CD4-positive, alpha-beta T cell (primary cell): ENCODE measurements around the gene ROBO2. TPM values are rescaled to one million over a fixed set of nuclear protein-coding genes. Genes with fewer than 3 reads are reported as not detected.

Experiments
- ATAC-seq: fragments of 200-7000 bp; cut with Tn5 transposase; one replicate; pipeline ENCODE4 v1.10.0; 2022; ENCODE audit warnings: mild to moderate bottlenecking; ENCODE audit not compliant: poor library complexity
- CTCF ChIA-PET: fragments of 350-600 bp; sonication (Branson Sonifier 250); formaldehyde crosslinking; loops from one replicate; lab custom pipeline; 2021; ENCODE audit warnings: antibody characterized with exemption, inconsistent platforms; lab: Charles Lee
- POLR2A ChIA-PET: fragments of 350-600 bp; sonication (Branson Sonifier 250); formaldehyde crosslinking; loops from one replicate; lab custom pipeline; 2021; ENCODE audit warnings: antibody characterized with exemption, inconsistent platforms; lab: Charles Lee
- DNase-seq, 14 experiments: peaks; one replicate each; pipeline ENCODE4 v3.0.0-alpha.2; 2013 to 2020; ENCODE audit warnings: mixed read lengths in 2 of 14
- H3K27ac ChIP-seq, 2 donors: one replicate each; pipeline versions ENCODE4 v1.5.1 to v1.7.0; 2013; ENCODE audit warnings: low read length in 2 of 2, low read depth in 1 of 2, mild to moderate bottlenecking in 1 of 2
- H3K27me3 ChIP-seq, 2 experiments: 1 replicate in 1 of 2; 2 replicates in 1 of 2; pipeline versions ENCODE4 v1.6.1 to v1.7.0; 2013; ENCODE audit warnings: low read length in 2 of 2, control low read depth in 1 of 2, mild to moderate bottlenecking in 1 of 2, moderate library complexity in 1 of 2; ENCODE audit not compliant: insufficient read depth in 2 of 2, control insufficient read depth in 1 of 2
- H3K36me3 ChIP-seq: one replicate; pipeline ENCODE4 v1.6.1; 2013; ENCODE audit warnings: low read length, control low read depth; ENCODE audit not compliant: insufficient read depth
- H3K4me1 ChIP-seq: one replicate; pipeline ENCODE4 v1.6.1; 2013; ENCODE audit warnings: low read length, control low read depth; ENCODE audit not compliant: insufficient read depth
- H3K4me3 ChIP-seq: one replicate; pipeline ENCODE4 v1.5.1; 2013; ENCODE audit warnings: mild to moderate bottlenecking, low read length, moderate library complexity
- H3K9me3 ChIP-seq, 2 experiments: 1 replicate in 1 of 2; 2 replicates in 1 of 2; pipeline versions ENCODE4 v1.6.1 to v1.7.0; 2013; ENCODE audit warnings: low read length in 2 of 2, mild to moderate bottlenecking in 2 of 2, control low read depth in 1 of 2, moderate library complexity in 1 of 2; ENCODE audit not compliant: control insufficient read depth in 1 of 2, insufficient read depth in 1 of 2
- H3K27ac Mint-ChIP-seq: one replicate; pipeline ENCODE4 v1.8.0; 2020; ENCODE audit warnings: mixed read lengths
- H3K27me3 Mint-ChIP-seq: one replicate; pipeline ENCODE4 v1.8.0; 2021; ENCODE audit warnings: mixed read lengths
- H3K36me3 Mint-ChIP-seq: one replicate; pipeline ENCODE4 v1.8.0; 2021; ENCODE audit warnings: low read depth, mixed read lengths
- H3K4me1 Mint-ChIP-seq: one replicate; pipeline ENCODE4 v1.8.0; 2021; ENCODE audit warnings: low read depth, mixed read lengths
- H3K4me3 Mint-ChIP-seq: one replicate; pipeline ENCODE4 v1.8.0; 2020; ENCODE audit warnings: mild to moderate bottlenecking, mixed read lengths
- H3K9me3 Mint-ChIP-seq: one replicate; pipeline ENCODE4 v1.8.0; 2020; ENCODE audit warnings: mixed read lengths
- CTCF ChIP-seq: fragments of 200-600 bp; IDR thresholded peaks from one replicate; pipeline ENCODE4 v1.8.0; 2022; ENCODE audit warnings: antibody characterized with exemption, mild to moderate bottlenecking
- intact Hi-C, 2 experiments: fragments of 100-400 bp; cut with DNase I in 1 of 2; cut with micrococcal nuclease in 1 of 2; formaldehyde crosslinking; loops; one replicate each; pipeline versions ENCODE4 v1.15.1 to v1.9.0; 2023 to 2025; cut with DNase I, micrococcal nuclease
- total RNA-seq, 174 experiments: library from RNA in 2 of 174; stranded (reverse) in 2 of 174; gene quantifications; one replicate each; pipeline ENCODE4 v1.2.3 and lab custom pipeline; 2021 to 2026

ROBO2 gene
- total RNA-seq, 2 experiments from 2014 or later: not detected

GRCh38 chr3:77251136-77251535, 211.2 kb downstream of the ROBO2 start:
- ChIA-PET POLR2A (no interaction called here), CTCF (no interaction called here)
- DNase-seq (no peak), ATAC-seq (no peak)
- H3K36me3 ChIP-seq: no peaks in the 10 kb centered on the region
- TF ChIP-seq CTCF: no peak
- no peak overlapping the region for H3K27ac Mint-ChIP-seq
- H3K27me3 Mint-ChIP-seq: no peaks in the 10 kb centered on the region
- peaks cover 0 to 15% of the 10 kb centered on the region in 2 experiments for H3K9me3 ChIP-seq
- H3K4me3 Mint-ChIP-seq: no peak overlapping the region
- intact Hi-C loops: no loop called here
- H3K36me3 Mint-ChIP-seq: no peaks in the 10 kb centered on the region
- no peaks in the 10 kb centered on the region for H3K27me3 ChIP-seq
- no peak overlapping the region for H3K4me3 ChIP-seq
- H3K27ac ChIP-seq: no peak overlapping the region
- no peaks in the 10 kb centered on the region for H3K4me1 Mint-ChIP-seq
- H3K9me3 Mint-ChIP-seq: peaks cover 2% of the 10 kb centered on the region
- no peaks in the 10 kb centered on the region for H3K4me1 ChIP-seq

- no peaks in the 10 kb centered on the region for H3K4me1 ChIP-seq
- ChIA-PET POLR2A (no interaction called here), CTCF (interaction anchor here (1.2 kb wide), 1 partner anchor 15 kb away, joined by 3 read pairs; no protein-coding TSS in a partner anchor)
- no peak for ATAC-seq
- Mint-ChIP-seq H3K4me1 (no peaks in the 10 kb centered on the region), H3K9me3 (peaks cover 5% of the 10 kb centered on the region), H3K27ac (no peak overlapping the region), H3K27me3 (no peaks in the 10 kb centered on the region), H3K36me3 (no peaks in the 10 kb centered on the region), H3K4me3 (no peak overlapping the region)
- no peaks in the 10 kb centered on the region for H3K9me3 ChIP-seq
- no peaks in the 10 kb centered on the region for H3K27me3 ChIP-seq
- no peak for DNase-seq
- intact Hi-C loops: no loop called here
- H3K4me3 ChIP-seq: no peak overlapping the region
- no peak for TF ChIP-seq CTCF
- no peak overlapping the region for H3K27ac ChIP-seq
- H3K36me3 ChIP-seq: no peaks in the 10 kb centered on the region
Observed at GRCh38 chr3:77254967-77255831, 215.3 kb downstream of the ROBO2 start.

GRCh38 chr3:77256584-77257503, 216.9 kb downstream of the ROBO2 start:
- TF ChIP-seq CTCF: no peak
- Histone ChIP-seq H3K27ac (no peak overlapping the region), H3K4me1 (no peaks in the 10 kb centered on the region), H3K27me3 (no peaks in the 10 kb centered on the region), H3K4me3 (no peak overlapping the region), H3K9me3 (no peaks in the 10 kb centered on the region), H3K36me3 (no peaks in the 10 kb centered on the region)
- Mint-ChIP-seq H3K4me1 (no peaks in the 10 kb centered on the region), H3K4me3 (no peak overlapping the region), H3K27ac (no peak overlapping the region), H3K36me3 (no peaks in the 10 kb centered on the region), H3K27me3 (no peaks in the 10 kb centered on the region), H3K9me3 (peaks cover 5% of the 10 kb centered on the region)
- POLR2A ChIA-PET: no interaction called here
- DNase-seq (no peak), ATAC-seq (no peak)
- intact Hi-C loops: no loop called here
- CTCF ChIA-PET: interaction anchor here (1.2 kb wide), 1 partner anchor 16 kb away, joined by 3 read pairs; no protein-coding TSS in a partner anchor
